Stimulated activated CD8-positive, alpha-beta memory T cell treated with anti-CD3 and anti-CD28 coated beads, Interleukin-7, amount 100 ng/mL, for 24 hours (primary cell): Measurements from ENCODE around the gene AVP.

Experiments
- DNase-seq: peaks from one replicate; pipeline ENCODE4 v3.0.0-alpha.2; 2020; ENCODE audit warnings: low read depth

AVP gene

DNA sequence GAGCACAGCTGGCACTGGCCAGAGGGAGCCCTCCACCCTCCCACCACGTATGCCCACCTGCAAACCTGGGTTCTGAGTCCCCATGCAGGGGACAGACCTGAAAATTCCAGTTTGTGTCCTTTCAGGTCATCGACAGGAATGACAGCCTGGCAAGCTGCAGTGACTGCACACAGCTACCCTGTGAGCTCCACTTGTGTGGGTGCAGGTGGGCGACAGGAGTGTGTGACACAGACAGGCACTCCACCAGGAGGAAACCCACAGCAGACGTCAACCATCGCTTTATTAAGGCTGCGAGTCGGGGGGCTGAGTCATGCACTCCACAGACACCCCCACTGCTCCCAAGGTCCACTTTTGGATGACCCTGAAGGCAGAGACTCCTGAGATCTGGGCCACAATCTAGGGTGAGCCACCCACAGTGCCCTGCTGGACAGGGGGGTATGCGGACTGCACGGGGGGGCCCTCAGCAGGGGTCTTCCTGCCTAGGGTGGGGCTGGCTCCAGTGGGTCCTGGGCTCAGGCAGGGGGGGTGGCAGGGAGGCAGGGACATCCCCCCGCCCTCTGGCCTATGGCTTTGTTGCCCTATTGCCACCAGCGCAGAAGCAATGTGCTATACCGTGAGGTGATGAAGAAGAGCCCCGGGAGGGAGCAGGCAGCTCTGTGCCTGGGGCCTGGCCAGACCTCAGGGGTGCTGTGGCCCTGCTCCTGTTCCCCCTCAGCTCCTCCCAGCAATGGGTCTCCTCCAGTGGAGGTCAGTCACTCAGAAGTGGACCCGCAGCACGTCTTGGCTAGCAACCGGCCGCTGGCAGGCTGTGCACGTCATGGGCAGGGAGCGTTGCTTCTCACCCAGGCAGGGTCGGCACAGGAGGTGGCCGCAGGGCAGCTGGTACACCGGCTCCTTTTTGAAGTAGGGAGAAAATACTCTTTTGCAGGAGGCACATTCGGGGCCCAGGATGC lies 25.1 kb upstream of the AVP start:
- DNase-seq = no peak

DNA sequence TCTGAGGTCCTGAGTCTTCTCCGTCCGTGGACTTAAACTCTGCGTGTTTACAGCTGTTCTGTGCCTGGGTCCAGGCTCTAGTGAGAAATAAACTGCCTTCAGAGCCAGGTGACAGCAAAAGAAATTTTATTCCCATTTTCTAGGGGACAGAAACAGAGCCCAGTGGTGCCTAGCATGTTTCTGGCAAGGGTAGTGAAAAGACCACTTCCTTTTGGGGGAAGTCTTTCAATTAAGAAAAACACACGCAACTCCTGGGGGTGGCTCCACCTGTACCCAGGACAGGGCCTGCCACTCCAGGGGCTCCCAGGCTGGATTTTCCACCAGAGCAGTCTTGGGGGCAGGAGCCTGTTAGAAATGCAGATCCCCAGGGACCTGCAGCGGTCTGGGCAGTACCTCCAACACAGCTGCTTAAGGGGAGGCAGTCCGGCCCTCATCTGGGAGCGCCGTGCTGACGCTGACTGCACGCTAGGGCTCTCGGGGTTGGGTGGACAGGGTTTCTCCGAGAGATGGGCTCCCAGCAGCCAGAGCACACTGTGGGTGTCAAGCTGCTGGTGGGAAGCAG lies 23.0 kb upstream of the AVP start:
- no peak for DNase-seq

DNA sequence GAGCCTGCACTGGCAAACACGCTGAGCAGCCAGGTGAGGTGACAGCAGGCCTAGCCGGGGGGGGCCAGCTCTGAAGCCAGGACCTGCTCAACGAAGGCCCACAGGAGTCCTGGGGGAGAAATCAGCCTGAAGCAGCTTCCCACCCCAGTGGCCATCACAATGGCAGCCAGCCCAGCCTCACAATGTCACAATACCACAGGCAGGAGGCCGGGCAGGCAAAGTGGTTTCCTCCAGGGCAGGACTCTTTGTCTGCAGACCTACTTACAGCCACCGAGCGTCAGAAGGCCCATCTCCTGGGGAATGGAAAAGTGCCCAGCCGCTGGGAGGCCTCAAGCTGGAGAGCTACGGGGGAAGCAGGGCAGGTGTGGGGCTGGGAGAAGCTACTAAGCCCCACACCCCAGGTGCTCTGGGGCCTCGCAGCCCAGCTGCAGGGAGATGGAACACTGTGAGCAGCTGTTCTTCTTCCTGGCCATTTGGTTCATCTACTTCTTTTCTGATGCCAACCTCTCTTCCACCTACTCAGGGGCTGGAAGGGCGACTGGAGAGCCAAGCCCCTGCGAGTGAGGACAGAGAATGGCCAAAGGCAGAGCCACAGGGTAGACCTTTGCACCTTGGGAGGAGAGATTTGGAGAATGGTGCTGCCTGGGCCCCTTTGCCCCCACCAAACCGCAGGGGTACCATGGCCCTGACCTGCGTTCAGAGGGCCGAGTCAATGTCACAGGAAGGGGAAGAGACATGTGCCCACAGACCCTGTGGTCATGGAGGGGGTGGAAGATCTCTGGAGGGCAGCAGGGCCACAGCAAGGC lies 22.3 kb upstream of the AVP start:
- DNase-seq = no peak

DNA sequence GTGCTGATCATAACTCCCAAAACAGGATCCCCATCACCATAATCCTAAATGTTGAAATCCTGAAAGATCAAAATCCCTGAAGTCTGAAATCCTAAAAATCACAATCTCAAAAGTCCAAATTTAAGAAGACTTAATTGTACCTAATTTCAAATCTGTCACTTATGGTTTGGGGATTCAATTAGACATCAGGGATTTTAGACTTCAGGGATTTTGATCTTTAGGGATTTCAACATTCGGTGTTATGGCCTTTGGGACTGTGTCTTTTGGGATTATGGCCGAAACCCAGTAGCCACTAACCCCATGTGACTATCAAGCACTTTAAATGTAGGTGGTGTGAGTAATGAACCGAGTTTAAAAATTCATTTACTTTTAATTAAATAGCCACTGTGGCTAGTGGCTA lies 21.7 kb upstream of the AVP start:
- no peak for DNase-seq

DNA sequence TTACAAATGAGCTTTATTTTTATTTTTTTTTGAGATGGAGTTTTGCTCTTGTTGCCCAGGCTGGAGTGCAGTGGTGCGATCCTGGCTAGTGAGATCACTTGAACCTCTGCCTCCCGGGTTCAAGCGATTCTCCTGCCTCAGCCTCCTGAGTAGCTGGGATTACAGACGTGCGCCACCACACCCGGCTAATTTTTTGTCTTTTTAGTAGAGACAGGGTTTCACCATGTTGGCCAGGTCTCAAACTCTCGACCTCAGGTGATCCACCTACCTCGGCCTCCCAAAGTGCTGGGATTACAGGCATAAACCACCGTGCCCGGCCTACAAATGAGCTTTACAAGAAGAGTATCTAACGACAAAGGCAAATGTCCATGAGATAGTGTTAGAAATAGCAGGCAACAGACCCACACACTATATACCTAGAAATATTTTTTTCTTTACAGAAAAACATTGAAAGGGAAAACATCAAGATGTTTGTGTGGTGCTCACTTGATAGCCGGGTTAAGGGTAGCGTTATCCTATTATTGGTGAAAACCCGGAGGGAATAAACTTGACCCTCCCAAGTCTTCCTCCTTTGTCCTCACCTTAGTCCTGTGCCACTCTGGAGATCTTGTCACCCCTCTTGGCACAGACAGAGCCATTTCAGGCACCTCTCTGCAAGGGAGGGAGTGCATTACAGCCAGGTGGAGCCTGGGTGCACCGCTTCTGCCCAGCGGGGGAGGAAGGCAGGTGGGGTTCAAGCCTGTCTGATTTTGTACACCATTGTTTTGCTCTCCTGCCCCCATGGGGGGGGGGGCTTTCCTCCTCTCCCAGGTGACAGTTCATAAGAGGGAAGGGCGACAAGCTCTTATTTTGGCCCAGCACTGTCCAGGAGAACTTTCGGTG lies 21.0 kb upstream of the AVP start:
- no peak for DNase-seq

DNA sequence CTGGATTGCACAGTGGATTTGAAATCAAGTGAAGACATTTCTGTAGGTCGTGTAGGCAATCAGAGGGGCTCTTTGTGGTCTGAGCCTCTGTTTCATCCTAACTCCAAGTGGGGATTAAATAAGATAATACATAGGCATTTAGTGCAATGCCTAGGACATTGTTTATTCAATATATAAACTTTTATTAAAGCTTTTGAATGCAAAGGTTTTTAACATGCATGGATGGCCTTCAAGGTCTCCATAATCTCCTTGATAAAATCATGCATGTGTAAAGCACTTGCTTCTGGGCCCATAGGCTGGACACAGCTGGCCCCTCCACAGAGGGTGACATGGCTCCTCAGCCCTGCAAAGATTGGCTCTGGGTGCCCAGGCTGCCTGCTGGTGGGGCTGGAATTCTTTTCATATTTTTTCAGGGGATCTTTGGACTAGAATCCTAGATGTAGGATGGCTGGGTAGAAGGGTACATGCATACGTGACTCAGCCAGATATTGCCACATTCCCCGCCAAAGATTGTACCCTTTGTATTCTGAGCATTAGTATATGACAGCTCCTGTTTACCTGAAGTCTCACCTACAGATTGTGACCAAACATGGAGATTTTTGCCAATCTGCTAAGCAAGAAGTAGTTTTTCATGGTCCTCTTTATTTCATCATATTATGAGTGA lies 19.0 kb upstream of the AVP start:
- no peak for DNase-seq

DNA sequence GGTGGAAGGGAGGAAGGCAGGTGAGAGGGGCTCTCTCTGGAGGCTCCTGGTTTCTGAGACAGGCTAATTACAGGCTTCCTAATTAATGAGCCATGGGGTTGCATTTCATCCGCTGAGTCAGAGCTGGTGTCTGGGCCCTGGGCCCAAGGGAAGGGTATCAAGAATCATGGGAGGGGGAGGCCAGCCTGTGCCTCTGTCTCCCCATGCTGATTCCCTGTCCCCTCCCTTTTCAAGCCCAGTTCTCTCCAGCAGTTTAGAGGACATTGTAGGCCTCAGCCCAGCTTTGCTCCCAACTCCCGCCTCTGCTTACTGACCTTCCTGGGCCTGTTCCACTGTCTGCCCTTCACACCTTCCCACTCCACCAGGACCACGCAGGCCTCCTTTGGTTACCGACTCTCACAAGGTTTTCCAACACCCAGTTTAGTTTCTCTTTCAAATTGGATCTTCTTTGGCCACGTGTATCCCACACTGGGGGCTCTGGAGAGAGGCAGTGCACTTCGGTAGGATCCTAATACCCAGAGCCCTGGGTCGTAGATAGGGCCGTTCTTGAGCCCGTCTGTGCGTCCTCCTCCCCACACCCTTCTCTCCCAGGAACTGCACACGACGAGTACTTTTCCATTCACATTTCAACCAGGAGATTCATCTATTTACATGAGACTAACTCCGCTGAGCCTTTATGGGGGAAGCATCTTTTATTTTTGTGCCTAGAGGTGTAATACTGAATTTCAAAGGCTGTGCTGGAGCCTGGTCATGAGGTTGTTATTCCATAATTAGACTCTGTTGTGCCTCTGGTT lies 18.2 kb upstream of the AVP start:
- DNase-seq = no peak

DNA sequence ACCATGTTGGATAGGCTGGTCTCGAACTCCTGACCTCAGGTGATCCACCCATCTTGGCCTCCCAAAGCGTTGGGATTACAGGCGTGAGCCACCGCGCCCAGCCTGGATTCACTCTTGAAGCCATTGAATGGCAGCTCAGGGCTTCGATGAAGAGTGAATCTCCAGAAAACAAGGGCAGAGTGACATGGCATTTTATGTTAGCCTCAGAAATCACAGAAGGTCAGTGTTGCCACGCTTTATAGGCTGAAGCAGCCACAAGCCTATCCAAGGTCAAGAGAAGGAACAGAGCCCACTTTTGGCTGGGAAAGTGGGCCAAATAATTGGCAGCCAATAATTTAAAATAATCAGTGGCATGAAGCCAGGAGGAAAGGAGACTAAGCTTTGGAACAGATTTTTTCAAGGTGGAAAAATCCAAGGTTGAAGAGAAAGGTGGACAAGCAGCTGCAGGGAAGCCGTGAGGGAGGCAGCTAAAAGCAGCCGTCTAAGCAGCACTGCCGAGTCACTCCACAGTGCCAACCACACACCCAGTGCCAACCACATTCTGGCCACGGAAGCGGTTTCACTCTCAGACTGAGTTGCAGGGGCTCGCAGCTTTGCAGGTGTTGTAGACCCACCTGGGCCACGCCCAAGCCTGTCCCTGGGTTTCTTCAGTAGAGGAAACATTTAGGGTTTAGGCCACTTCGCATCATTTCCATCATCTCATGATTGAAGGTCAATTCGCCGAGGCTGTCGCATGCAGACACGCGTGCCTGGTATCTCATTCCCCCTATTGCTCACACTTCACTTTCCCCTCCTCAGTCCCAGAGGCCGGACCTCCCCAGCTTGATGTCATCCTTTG lies 17.4 kb upstream of the AVP start:
- DNase-seq = peak; percentile 35

DNA sequence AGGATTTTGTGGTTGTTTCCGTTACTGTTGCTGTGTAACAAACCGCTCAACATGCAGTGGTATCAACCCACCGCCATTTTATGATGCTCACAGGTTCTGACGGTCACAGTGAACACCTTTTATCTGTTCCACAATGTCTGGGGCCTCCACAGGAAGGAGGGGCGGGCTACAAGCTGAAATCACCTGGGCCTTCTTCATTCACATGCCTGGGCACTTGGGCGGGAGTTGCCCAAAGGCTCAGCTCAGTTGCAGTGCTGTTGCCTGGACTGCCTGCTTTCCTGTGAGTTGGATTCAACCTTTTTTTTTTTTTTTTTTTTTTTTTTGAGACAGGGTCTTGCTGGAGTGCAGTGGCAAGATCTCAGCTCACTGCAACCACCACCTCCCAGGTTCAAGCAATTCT lies 16.7 kb upstream of the AVP start:
- DNase-seq = no peak

DNA sequence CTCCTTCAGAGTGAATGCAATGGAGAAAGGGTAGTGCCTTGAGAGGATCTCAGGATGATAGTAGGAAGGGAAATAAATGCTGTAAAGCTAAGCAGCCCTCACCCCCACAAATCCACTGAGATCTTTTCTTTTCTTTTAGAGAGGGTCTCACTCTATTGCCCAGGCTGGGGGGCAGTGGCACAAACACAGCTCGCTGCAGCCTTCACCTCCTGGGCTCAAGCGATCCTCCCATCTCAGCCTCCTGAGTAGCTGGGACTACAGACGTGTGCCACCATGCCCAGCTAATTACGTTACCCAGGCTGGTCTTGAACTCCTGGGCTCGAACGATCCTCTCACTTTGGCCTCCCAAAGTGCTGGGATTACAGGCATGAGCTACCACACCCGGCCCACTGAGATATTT lies 16.0 kb upstream of the AVP start:
- DNase-seq = no peak

DNA sequence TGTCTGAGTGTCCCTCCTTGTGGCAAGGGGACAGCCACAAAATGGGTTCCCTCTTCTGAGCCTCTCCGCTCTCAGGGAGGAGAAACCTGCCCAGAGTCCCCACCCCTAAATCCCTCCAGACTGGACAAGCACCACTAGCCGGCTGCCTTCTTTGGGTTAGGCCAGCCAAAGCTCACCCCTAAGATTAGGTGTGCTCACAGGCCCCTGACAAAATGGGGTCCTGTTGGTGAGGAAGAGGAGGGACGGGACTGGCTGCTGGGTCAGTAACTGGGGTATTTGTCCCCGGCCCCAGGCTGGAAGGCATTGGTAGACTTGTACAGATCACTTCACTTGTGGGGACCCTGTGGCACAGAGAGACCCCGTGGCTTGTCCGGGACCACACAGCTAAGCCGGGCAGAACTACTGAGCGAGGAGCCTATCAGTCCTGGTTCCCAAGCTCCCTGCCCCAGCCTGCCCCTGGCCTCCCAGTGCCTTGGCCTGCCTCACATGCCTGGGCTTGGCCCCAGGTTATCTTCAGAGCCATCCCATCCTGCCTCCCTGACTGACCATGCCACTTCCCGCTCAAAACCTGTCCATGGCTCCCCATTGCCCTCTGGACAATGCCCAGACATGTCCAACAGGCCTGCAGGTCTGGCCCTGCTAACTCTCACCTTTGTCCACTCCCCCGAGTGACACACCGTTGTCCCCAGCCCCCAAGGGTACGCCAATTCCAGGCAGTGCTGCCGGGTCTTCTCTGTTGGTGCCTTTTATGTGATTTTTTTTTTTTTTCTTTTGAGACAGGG lies 10.5 kb upstream of the AVP start:
- no peak for DNase-seq

DNA sequence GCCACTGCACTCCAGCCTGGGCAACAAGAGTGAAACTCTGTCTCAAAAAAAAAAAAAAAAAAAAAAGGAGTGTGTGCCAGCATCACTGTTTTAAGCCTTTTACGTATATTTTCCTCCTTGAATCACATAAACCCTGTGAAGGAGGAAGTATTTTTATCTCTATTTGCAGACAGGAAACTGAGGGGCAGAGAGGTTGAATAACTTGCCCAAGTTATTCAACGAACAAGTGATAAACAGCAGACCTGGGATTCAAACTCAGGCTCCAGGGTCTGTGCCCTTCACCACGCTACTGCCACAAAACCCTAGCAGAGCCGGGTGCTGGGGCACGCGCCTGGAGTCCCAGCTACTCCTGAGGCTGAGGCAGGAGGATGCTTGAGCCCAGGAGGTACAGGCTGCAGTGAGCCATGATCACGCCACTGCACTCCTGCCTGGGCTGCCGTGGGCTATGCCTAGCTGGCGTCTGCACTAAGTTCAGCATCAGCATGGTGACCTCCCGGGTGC lies 9.4 kb upstream of the AVP start:
- DNase-seq = no peak

DNA sequence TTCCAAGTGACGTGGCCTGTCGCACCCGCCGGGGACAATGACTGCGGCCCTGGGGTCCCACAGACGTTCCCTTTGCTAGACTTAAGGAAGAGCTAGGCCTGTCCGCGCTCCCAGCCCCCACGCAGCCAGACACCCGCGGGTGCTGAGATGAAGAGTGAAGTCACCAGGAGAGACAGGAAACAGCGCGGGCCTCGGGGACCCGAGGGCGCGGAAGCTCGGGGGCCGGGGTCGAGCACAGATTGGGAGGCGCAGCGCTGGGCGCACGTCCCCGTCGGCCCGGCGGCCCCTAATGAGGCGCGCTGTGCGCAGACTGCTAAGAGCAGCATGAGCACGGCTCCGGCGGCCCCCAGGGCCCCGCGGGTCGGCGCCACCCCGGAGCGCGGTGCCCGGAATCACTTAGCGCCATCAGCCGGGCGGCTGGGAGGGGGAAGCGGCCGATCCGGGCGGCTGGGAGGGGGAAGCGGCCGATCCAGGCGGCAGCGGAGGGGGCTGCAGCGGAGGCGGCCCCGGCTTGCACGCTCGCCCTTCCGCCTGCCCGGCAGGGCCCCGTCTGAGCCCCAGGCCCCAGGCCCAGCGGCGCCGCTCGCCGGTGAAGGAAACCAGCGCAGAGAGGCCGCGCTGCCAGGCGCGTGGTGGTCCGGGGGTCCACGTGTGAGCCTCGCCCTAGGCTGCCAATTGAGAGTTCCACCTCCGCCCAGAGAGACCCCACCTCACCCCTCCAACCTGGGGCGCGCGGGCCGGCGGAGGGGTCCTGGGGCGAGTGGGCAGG lies 8.3 kb upstream of the AVP start:
- no peak for DNase-seq

DNA sequence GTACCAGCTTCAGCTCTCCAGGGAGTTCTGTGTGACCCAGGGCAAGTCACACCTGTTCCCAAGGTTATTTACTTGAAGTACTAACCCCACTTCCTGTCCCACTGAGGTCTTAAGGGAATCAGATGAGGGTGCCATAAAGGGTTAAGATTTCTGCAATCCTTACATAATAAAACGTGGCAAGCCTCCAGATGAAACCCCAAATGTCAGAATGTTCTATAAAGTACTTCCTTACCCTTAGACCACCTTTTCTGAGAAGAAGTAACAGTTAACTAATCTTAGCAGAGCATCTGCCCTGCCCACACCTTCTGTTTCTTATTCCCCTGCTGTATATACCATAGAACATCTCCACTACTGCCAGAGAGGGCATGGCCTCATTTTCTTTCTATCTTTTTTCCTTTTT lies 6.0 kb upstream of the AVP start:
- no peak for DNase-seq

DNA sequence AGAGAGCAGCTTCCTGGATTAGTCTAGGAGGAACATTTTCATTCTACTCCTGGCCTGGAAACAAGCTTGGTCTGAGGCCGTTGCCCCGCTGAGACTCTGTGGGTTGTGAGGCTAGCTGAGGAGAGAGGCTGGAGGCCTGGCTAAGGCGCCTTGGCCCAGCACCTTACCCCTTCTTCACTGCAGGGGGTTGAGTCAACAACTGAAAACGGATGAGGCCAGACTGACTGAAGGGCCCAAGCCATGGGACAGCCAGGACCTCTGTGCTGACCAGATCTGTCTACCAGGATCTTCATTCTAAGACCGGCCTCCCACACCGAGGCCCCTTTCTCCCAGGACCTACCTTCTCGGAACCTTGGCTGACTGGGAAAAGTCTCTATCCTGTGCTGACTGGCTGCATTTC lies 3.5 kb upstream of the AVP start:
- no peak for DNase-seq

DNA sequence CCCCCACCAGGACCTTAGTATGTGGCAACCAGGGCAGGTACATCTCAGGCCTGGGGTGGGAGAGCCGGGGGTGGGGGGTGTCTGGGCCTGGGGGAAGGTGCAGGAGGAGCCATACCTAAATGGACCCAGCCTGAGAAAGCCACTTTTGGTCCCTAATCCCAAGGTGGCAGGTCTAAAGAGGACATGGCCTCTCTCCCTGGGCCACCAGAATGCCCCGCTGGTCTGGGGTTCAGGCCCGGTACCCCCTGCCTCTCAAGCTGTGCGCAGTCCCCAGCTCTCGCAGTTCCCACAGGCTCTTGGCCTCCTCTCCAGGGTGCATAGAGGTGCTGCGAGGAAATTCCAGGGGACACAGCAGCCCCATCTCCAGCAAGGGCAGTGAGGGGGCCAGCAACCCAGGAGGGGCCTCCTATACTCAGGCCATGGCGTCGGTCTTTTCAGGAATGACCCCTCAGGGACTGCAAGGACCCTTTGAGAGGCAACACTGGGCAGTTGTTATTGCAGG lies 1.1 kb upstream of the AVP start:
- DNase-seq = no peak

DNA sequence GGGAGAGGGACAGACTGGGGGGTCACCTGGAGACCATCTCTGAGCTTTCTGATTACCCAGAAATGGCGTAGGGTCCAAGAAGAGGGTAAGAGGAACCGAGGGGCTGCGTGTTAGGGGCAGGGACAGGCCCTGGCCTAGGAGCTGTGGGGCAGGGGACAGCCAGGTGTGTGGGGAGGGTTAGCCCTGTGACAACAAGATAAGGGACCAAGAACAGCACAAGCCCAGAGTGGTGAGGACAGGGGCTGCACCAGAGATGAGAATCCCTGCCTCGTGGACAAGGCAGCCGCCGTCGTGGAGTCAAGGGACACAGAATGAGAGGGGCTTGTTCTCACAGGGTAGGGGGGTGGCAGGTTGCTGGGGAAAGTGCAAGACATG lies 449 bp upstream of the AVP start:
- DNase-seq = no peak
